GM10266 (cell line): ENCODE data around the gene DNLZ.
"Not testable (repeated sequence)": the region's sequence is repeated elsewhere in the genome, so short reads cannot be mapped to it uniquely, and the experiment has no call there.

ENCODE experiments used
- DNase-seq: peaks from one replicate; pipeline ENCODE4 v3.0.0; 2012; ENCODE audit errors: extremely low spot score
- CTCF ChIP-seq: IDR thresholded peaks from 2 replicates; pipeline ENCODE4 v1.5.1; 2012; ENCODE audit warnings: mild to moderate bottlenecking, low read depth; ENCODE audit not compliant: control insufficient read depth, insufficient read depth; ENCODE audit errors: missing control alignments

DNLZ gene

GRCh38 chr9:136355616-136356557 is 7.7 kb downstream of the DNLZ start:
- TF ChIP-seq CTCF: no peak
- DNase-seq: no peak

GRCh38 chr9:136354592-136355085 is 8.9 kb downstream of the DNLZ start:
- DNase-seq: no peak
- TF ChIP-seq CTCF: no peak

GRCh38 chr9:136353757-136354488 is 9.6 kb downstream of the DNLZ start:
- no peak for DNase-seq
- no peak for TF ChIP-seq CTCF

GRCh38 chr9:136353088-136353487 is 10.5 kb downstream of the DNLZ start:
- no peak for TF ChIP-seq CTCF
- no peak for DNase-seq

GRCh38 chr9:136352682-136353081 is 10.9 kb downstream of the DNLZ start:
- no peak for DNase-seq

GRCh38 chr9:136351868-136352267 is 11.7 kb downstream of the DNLZ start:
- DNase-seq: not testable (repeated sequence)

More at GRCh38 chr9:136352682-136353081, 10.9 kb downstream of the DNLZ start:
- no peak for TF ChIP-seq CTCF

- DNase-seq: no peak
- TF ChIP-seq CTCF: no peak
Measured at GRCh38 chr9:136351252-136351800, 12.2 kb downstream of the DNLZ start.
